A549 (cell line): ENCODE measurements around the gene UNC45B. TPM values are rescaled to one million over a fixed set of nuclear protein-coding genes. Genes with fewer than 3 reads are reported as not detected.

Experiments
- ATAC-seq, 2 experiments: fragments of 200-7000 bp in 1 of 2; fragments of >200 bp in 1 of 2; cut with Nextera tagmentation in 1 of 2; cut with Tn5 transposase in 1 of 2; 3 replicates each; pipeline versions ENCODE4 v1.8.0 to v1.9.1; 2018 to 2020; ENCODE audit warnings: mild to moderate bottlenecking in 1 of 2, moderate library complexity in 1 of 2
- CTCF ChIA-PET: fragments of 300-600 bp; sonication (Branson Sonifier 250); formaldehyde crosslinking; extraction: SDS; loops from one replicate; lab custom pipeline; 2021; ENCODE audit warnings: antibody characterized with exemption, inconsistent platforms; lab: Yijun Ruan, JAX
- POLR2A ChIA-PET: fragments of 350-600 bp; formaldehyde crosslinking; extraction: SDS; loops from one replicate; lab custom pipeline; 2021; ENCODE audit warnings: antibody characterized with exemption, inconsistent platforms; lab: Yijun Ruan, JAX
- DNase-seq, 2 experiments: peaks; one replicate each; pipeline versions ENCODE4 v3.0.0 to v3.0.0-alpha.2; 2011 to 2016; ENCODE audit warnings: low read depth in 1 of 2, low spot score in 1 of 2
- FAIRE-seq: peaks from 2 replicates; lab custom pipeline; 2011; peaks lifted over from hg19 to GRCh38; lab: Jason Lieb, UNC
- H3K27ac ChIP-seq, 2 experiments: fragments of >200 bp; sonication (Bioruptor Twin); formaldehyde crosslinking; 3 replicates each; pipeline ENCODE4 v1.5.1; 2016 to 2017
- H3K4me1 ChIP-seq: fragments of >200 bp; sonication (Bioruptor Twin); formaldehyde crosslinking; 3 replicates; pipeline ENCODE4 v1.6.1; 2016
- H3K4me2 ChIP-seq: fragments of >200 bp; sonication (Bioruptor Twin); formaldehyde crosslinking; 3 replicates; pipeline ENCODE4 v1.6.1; 2016
- H3K4me3 ChIP-seq: fragments of >200 bp; sonication (Bioruptor Twin); formaldehyde crosslinking; 3 replicates; pipeline ENCODE4 v1.5.1; 2016
- H3K9me3 ChIP-seq: fragments of >200 bp; sonication (Bioruptor Twin); formaldehyde crosslinking; 3 replicates; pipeline ENCODE4 v1.6.1; 2016
- BHLHE40 ChIP-seq: IDR thresholded peaks from 2 replicates; pipeline ENCODE4 v1.6.1; 2012; ENCODE audit warnings: low read depth, low read length, inconsistent platforms
- CBX8 ChIP-seq: fragments of 200-600 bp; sonication (generic); IDR thresholded peaks from 2 replicates; pipeline ENCODE4 v1.6.1; 2016
- FOSL2 ChIP-seq, 2 experiments: fragments of 450-650 bp in 1 of 2; fragments of >200 bp in 1 of 2; sonication (Bioruptor Twin) in 1 of 2; formaldehyde crosslinking; IDR thresholded peaks; 2 replicates each; pipeline versions ENCODE4 v1.5.0 to v1.6.1; 2016 to 2020; ENCODE audit warnings: mild to moderate bottlenecking in 1 of 2, moderate library complexity in 1 of 2
- FOXS1 ChIP-seq: fragments of 250-450 bp; sonication (Bioruptor Pico); IDR thresholded peaks from 2 replicates; pipeline ENCODE4 v1.5.0; 2020; ENCODE audit warnings: mild to moderate bottlenecking, moderate library complexity
- HEYL ChIP-seq: fragments of 250-450 bp; sonication (Bioruptor Pico); IDR thresholded peaks from 2 replicates; pipeline ENCODE4 v1.8.0; 2021; ENCODE audit warnings: mild to moderate bottlenecking, moderate library complexity
- KDM1A ChIP-seq: fragments of 200-600 bp; sonication (generic); IDR thresholded peaks from 2 replicates; pipeline ENCODE4 v1.6.1; 2016; ENCODE audit warnings: low read depth, mild to moderate bottlenecking
- KDM5A ChIP-seq: fragments of 200-600 bp; sonication (generic); IDR thresholded peaks from 2 replicates; pipeline ENCODE4 v1.6.1; 2016; ENCODE audit warnings: antibody characterized with exemption, mild to moderate bottlenecking
- MAFK ChIP-seq: fragments of 450-650 bp; IDR thresholded peaks from 2 replicates; pipeline ENCODE4 v1.6.1; 2014; ENCODE audit not compliant: partially characterized antibody
- MYC ChIP-seq: IDR thresholded peaks from 2 replicates; pipeline ENCODE4 v1.6.1; 2012; ENCODE audit warnings: mild to moderate bottlenecking, inconsistent platforms, low read length, improper control_type of control experiment, borderline replicate concordance
- POLR2A ChIP-seq: IDR thresholded peaks from 2 replicates; pipeline ENCODE4 v1.6.1; 2012; ENCODE audit warnings: mild to moderate bottlenecking, low read length
- RCOR1 ChIP-seq: fragments of 150-350 bp; IDR thresholded peaks from 2 replicates; pipeline ENCODE4 v1.6.1; 2014; ENCODE audit warnings: antibody characterized with exemption, low read length, low read depth
- RFX5 ChIP-seq: fragments of 450-650 bp; IDR thresholded peaks from 2 replicates; pipeline ENCODE4 v1.7.1; 2014; ENCODE audit warnings: antibody characterized with exemption, mild to moderate bottlenecking, moderate library complexity
- SMC3 ChIP-seq: fragments of >200 bp; sonication (Bioruptor Twin); formaldehyde crosslinking; IDR thresholded peaks from 3 replicates; pipeline ENCODE4 v1.6.1; 2018; ENCODE audit warnings: inconsistent platforms
- ZC3H11A ChIP-seq: fragments of 450-650 bp; IDR thresholded peaks from 2 replicates; pipeline ENCODE4 v1.6.1; 2014; ENCODE audit warnings: antibody characterized with exemption, mild to moderate bottlenecking
- WGBS: methylation state at CpG from one replicate; pipeline ENCODE4 v1.1.6; 2017; ENCODE audit errors: missing lambda C conversion rate; 5-methylcytosine and 5-hydroxymethylcytosine counted together
- polyA plus RNA-seq, 4 experiments: library from polyadenylated mRNA; depleted of rRNA in 3 of 4; stranded (reverse); fragments of >200 nt; fragmentation: RNase III in 1 of 4; extraction: RNeasy Plus Mini Kit Qiagen cat#74134 plus additional on column Dnase treatment in 1 of 4; gene quantifications; 2 replicates in 3 of 4; 3 replicates in 1 of 4; pipeline ENCODE4 v1.2.3, GENCODE V29; 2011 to 2017
- TF ChIP-seq, protein P1 (sequence below): fragments of 250-450 bp; sonication (Bioruptor Pico); IDR thresholded peaks from 2 replicates; pipeline ENCODE4 v1.5.0; 2020; ENCODE audit warnings: low read depth, mild to moderate bottlenecking, moderate library complexity
- TF ChIP-seq, protein P2 (sequence below): IDR thresholded peaks from 2 replicates; pipeline ENCODE4 v1.6.1; 2012
- TF ChIP-seq, protein P3 (sequence below): fragments of 200-600 bp; sonication (generic); IDR thresholded peaks from 2 replicates; pipeline ENCODE4 v1.6.1; 2016; ENCODE audit warnings: antibody characterized with exemption, mild to moderate bottlenecking, moderate library complexity
- TF ChIP-seq, protein P4 (sequence below): fragments of 150-350 bp; IDR thresholded peaks from 2 replicates; pipeline ENCODE4 v1.6.1; 2014; ENCODE audit warnings: low read depth, mild to moderate bottlenecking, low read length
- TF ChIP-seq, protein P5 (sequence below): fragments of 450-650 bp; IDR thresholded peaks from 2 replicates; pipeline ENCODE4 v1.6.1; 2014; ENCODE audit warnings: antibody characterized with exemption
- TF ChIP-seq, protein P6 (sequence below): IDR thresholded peaks from 2 replicates; pipeline ENCODE4 v1.6.1; 2012

Gene UNC45B
- polyA plus RNA-seq, 2 of the 4 experiments (the other 2 are of a cell fraction) = not detected

DNA sequence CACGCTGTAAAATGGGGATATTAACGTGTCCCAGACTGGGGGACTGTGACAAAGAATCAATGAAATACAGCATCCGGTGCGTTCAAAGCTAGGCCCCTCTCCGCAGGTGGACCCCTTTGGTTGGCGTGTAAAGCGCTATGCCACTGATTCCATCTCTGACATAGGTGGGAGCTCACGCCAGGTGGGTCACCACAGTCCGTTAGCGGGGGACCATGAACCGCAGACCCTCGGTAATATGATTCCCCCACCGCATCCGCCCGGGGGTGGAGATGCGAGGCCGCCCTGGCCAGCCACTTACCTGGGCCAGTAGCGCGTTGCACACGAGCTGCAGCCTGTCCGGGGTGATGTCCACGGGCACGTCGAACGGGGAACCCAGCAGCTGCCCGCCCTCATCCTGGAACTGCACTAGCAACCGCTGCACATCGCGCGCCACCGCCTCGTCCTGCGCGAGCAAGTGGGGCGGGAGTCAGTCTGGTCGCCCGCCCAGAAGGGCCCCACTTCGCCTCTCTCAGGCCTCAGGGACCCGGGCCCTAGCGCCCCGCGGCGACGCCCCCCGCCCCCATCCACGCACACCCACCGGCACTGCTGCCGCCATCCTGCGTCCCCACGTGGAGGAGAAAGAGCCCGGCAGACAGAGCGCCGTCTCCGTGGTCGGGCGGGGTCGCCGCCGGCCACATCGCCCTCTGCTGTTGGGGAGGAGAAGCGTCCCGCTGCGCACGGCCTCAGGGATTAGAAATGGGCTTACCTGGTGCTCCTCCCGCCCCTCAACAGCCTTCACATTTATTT is 5.7 kb upstream of the UNC45B start, which contains the start of gene NLE1 (continued):
- no peak for TF ChIP-seq CBX8
- no peak for TF ChIP-seq RFX5
- TF ChIP-seq FOSL2 (IDR thresholded peaks at IDR 0.05) = no peak
- peak; percentile 13; the same call in 1 of the 2 replicates for TF ChIP-seq FOSL2 (CRISPR knock-in tag; IDR thresholded peaks at IDR 0.05)
- TF ChIP-seq RCOR1 = no peak
- TF ChIP-seq FOXS1 = no peak
- TF ChIP-seq BHLHE40 = no peak
- TF ChIP-seq, protein P1, sequence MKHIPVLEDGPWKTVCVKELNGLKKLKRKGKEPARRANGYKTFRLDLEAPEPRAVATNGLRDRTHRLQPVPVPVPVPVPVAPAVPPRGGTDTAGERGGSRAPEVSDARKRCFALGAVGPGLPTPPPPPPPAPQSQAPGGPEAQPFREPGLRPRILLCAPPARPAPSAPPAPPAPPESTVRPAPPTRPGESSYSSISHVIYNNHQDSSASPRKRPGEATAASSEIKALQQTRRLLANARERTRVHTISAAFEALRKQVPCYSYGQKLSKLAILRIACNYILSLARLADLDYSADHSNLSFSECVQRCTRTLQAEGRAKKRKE (CRISPR knock-in tag) = no peak
- peak; percentile 87 for TF ChIP-seq POLR2A
- peak; percentile 99 for TF ChIP-seq MYC
- peak; percentile 60 for TF ChIP-seq KDM5A

DNA sequence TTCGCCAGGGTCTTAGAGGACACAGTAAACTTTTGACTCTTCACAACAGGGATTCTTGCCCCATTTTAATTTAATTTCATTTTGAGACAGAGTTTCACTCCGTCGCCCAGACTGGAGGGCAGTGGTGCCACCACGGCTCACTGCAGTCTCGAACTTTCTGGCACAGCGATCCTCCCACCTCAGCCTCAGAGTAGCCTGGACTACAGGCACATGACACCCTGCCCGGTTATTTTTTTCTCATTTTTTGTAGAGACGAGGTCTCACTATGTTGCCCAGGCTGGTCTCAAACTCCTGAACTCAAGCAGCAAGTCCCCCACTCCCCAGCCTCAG is 5.2 kb upstream of the UNC45B start:
- 58% methylated on average over 8 of the region's 8 CpGs for WGBS
- Histone ChIP-seq H3K4me2 (peak overlapping the region; percentile 40; the same call in 2 of the 3 replicates), H3K27ac (no peak overlapping the region), H3K9me3 (no peaks in the 10 kb centered on the region), H3K4me1 (peaks cover 9% of the 10 kb centered on the region; the same call in 2 of the 3 replicates), H3K4me3 (peak overlapping the region; percentile 87; the same call in 1 of the 3 replicates)
- no peak for TF ChIP-seq ZC3H11A
- TF ChIP-seq MAFK = no peak
- no peak for TF ChIP-seq HEYL (CRISPR knock-in tag)
- TF ChIP-seq, protein P2, sequence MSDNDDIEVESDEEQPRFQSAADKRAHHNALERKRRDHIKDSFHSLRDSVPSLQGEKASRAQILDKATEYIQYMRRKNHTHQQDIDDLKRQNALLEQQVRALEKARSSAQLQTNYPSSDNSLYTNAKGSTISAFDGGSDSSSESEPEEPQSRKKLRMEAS = no peak
- TF ChIP-seq KDM1A = no peak
- TF ChIP-seq POLR2A = no peak
- TF ChIP-seq RCOR1 = no peak
- TF ChIP-seq MYC = no peak
- TF ChIP-seq, protein P3, sequence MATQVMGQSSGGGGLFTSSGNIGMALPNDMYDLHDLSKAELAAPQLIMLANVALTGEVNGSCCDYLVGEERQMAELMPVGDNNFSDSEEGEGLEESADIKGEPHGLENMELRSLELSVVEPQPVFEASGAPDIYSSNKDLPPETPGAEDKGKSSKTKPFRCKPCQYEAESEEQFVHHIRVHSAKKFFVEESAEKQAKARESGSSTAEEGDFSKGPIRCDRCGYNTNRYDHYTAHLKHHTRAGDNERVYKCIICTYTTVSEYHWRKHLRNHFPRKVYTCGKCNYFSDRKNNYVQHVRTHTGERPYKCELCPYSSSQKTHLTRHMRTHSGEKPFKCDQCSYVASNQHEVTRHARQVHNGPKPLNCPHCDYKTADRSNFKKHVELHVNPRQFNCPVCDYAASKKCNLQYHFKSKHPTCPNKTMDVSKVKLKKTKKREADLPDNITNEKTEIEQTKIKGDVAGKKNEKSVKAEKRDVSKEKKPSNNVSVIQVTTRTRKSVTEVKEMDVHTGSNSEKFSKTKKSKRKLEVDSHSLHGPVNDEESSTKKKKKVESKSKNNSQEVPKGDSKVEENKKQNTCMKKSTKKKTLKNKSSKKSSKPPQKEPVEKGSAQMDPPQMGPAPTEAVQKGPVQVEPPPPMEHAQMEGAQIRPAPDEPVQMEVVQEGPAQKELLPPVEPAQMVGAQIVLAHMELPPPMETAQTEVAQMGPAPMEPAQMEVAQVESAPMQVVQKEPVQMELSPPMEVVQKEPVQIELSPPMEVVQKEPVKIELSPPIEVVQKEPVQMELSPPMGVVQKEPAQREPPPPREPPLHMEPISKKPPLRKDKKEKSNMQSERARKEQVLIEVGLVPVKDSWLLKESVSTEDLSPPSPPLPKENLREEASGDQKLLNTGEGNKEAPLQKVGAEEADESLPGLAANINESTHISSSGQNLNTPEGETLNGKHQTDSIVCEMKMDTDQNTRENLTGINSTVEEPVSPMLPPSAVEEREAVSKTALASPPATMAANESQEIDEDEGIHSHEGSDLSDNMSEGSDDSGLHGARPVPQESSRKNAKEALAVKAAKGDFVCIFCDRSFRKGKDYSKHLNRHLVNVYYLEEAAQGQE = no peak
- TF ChIP-seq, protein P4, sequence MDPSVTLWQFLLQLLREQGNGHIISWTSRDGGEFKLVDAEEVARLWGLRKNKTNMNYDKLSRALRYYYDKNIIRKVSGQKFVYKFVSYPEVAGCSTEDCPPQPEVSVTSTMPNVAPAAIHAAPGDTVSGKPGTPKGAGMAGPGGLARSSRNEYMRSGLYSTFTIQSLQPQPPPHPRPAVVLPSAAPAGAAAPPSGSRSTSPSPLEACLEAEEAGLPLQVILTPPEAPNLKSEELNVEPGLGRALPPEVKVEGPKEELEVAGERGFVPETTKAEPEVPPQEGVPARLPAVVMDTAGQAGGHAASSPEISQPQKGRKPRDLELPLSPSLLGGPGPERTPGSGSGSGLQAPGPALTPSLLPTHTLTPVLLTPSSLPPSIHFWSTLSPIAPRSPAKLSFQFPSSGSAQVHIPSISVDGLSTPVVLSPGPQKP = no peak
- ATAC-seq (peak; percentile 23 to 50; a peak in 4 of 6 replicates), FAIRE-seq (no peak), DNase-seq (no peak)
- ChIA-PET CTCF (interaction anchor here (0.8 to 3.5 kb wide), 5 partner anchors 15 to 521 kb away, joined by 3 to 27 read pairs (median 3); partner anchors contain the start of genes FNDC8 and RAD51D), POLR2A (no interaction called here)

DNA sequence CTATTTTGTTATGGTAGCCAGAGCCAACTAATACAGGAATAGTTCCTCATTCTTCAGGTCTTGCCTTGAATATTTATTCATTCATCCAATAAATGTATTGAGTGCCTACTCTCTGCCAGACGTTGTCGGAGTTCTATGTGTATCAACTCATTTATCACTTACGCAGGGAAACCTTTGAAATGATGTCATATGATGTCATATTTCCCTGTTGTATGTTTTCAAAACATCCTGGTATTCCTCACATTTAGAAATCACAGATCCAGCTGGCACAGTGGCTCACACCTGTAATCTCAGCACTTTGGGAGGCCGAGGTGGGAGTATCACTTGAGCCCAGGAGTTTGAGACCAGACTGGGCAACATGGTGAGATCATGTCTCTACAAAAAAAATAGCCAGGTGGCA is 2.8 kb upstream of the UNC45B start:
- no peak overlapping the region for H3K27ac ChIP-seq
- WGBS = 67% methylated on average over 4 of the region's 4 CpGs
- no peaks in the 10 kb centered on the region for H3K9me3 ChIP-seq
- peaks cover 9% of the 10 kb centered on the region; the same call in 2 of the 3 replicates for H3K4me1 ChIP-seq
- DNase-seq (no peak), ATAC-seq (no peak), FAIRE-seq (no peak)
- H3K4me3 ChIP-seq = no peak overlapping the region
- CTCF ChIA-PET = interaction anchor here (1.2 to 2.3 kb wide), 2 partner anchors 13 to 28 kb away, joined by 4 to 7 read pairs; no protein-coding TSS in a partner anchor
- no peak for TF ChIP-seq KDM5A
- TF ChIP-seq SMC3 = no peak
- TF ChIP-seq CBX8 = no peak
- TF ChIP-seq, protein P5, sequence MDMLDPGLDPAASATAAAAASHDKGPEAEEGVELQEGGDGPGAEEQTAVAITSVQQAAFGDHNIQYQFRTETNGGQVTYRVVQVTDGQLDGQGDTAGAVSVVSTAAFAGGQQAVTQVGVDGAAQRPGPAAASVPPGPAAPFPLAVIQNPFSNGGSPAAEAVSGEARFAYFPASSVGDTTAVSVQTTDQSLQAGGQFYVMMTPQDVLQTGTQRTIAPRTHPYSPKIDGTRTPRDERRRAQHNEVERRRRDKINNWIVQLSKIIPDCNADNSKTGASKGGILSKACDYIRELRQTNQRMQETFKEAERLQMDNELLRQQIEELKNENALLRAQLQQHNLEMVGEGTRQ = no peak
- TF ChIP-seq, protein P6, sequence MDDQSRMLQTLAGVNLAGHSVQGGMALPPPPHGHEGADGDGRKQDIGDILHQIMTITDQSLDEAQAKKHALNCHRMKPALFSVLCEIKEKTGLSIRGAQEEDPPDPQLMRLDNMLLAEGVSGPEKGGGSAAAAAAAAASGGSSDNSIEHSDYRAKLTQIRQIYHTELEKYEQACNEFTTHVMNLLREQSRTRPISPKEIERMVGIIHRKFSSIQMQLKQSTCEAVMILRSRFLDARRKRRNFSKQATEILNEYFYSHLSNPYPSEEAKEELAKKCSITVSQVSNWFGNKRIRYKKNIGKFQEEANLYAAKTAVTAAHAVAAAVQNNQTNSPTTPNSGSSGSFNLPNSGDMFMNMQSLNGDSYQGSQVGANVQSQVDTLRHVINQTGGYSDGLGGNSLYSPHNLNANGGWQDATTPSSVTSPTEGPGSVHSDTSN = no peak
- POLR2A ChIA-PET = no interaction called here
- H3K4me2 ChIP-seq = no peak overlapping the region
